Activated CD8-positive, alpha-beta memory T cell treated with anti-CD3 and anti-CD28 coated beads for 36 hours (primary cell): Measurements from ENCODE around the gene NEURL1. TPM values are rescaled to one million over a fixed set of nuclear protein-coding genes. Genes with fewer than 3 reads are reported as not detected.
"Not testable (repeated sequence)": the region's sequence is repeated elsewhere in the genome, so short reads cannot be mapped to it uniquely, and the experiment has no call there.

Source experiments
- CTCF ChIA-PET: fragments of 350-600 bp; sonication (Branson Sonifier 250); formaldehyde crosslinking; loops from one replicate; lab custom pipeline; 2021; ENCODE audit warnings: antibody characterized with exemption; lab: Charles Lee
- POLR2A ChIA-PET: fragments of 350-600 bp; sonication (Branson Sonifier 250); formaldehyde crosslinking; loops from one replicate; lab custom pipeline; 2021; ENCODE audit warnings: antibody characterized with exemption; lab: Charles Lee
- total RNA-seq, 2 experiments: library from RNA; stranded (reverse); gene quantifications; one replicate each; pipeline ENCODE4 v1.2.3, GENCODE V29; 2021

NEURL1 gene
- total RNA-seq, 2 experiments from 2014 or later = 1.9 to 2.1 TPM

- POLR2A ChIA-PET = no interaction called here
- CTCF ChIA-PET = no interaction called here
Observed at GRCh38 chr10:103602028-103602851, 108.7 kb downstream of the NEURL1 start.

- POLR2A ChIA-PET = no interaction called here
- CTCF ChIA-PET = no interaction called here
Observed at GRCh38 chr10:103602852-103603155, 109.3 kb downstream of the NEURL1 start.

- ChIA-PET POLR2A (no interaction called here), CTCF (no interaction called here)
Observed at GRCh38 chr10:103603382-103603781, 109.9 kb downstream of the NEURL1 start.

- ChIA-PET CTCF (interaction anchor here (0.6 to 2.2 kb wide), 7 partner anchors 12 to 424 kb away, joined by 3 to 22 read pairs (median 5); no protein-coding TSS in a partner anchor), POLR2A (no interaction called here)
Observed at GRCh38 chr10:103605359-103606096, 112.0 kb downstream of the NEURL1 start.

GRCh38 chr10:103606097-103606438 is 112.6 kb downstream of the NEURL1 start:
- POLR2A ChIA-PET = not testable (repeated sequence)

GRCh38 chr10:103607051-103607450 is 113.5 kb downstream of the NEURL1 start:
- CTCF ChIA-PET, POLR2A ChIA-PET: not testable (repeated sequence)

More at GRCh38 chr10:103606097-103606438, 112.6 kb downstream of the NEURL1 start:
- CTCF ChIA-PET = interaction anchor here (0.6 to 2.2 kb wide), 8 partner anchors 13 to 425 kb away, joined by 3 to 22 read pairs (median 4); no protein-coding TSS in a partner anchor

- CTCF ChIA-PET, POLR2A ChIA-PET: not testable (repeated sequence)
Observed at GRCh38 chr10:103608056-103608455, 114.6 kb downstream of the NEURL1 start.

GRCh38 chr10:103609231-103610082 is 116.0 kb downstream of the NEURL1 start:
- CTCF ChIA-PET = no interaction called here
- POLR2A ChIA-PET = no interaction called here

- ChIA-PET CTCF (no interaction called here), POLR2A (no interaction called here)
Observed at GRCh38 chr10:103610083-103610472, 116.6 kb downstream of the NEURL1 start.

- ChIA-PET CTCF (no interaction called here), POLR2A (no interaction called here)
Observed at GRCh38 chr10:103610921-103611511, 117.5 kb downstream of the NEURL1 start.

- ChIA-PET CTCF (interaction anchor here (0.9 to 1.5 kb wide), 2 partner anchors 19 to 74 kb away, joined by 3 read pairs; no protein-coding TSS in a partner anchor), POLR2A (no interaction called here)
Observed at GRCh38 chr10:103612462-103613365, 119.2 kb downstream of the NEURL1 start.

- CTCF ChIA-PET = no interaction called here
- POLR2A ChIA-PET = no interaction called here
Observed at GRCh38 chr10:103613616-103614015, 120.1 kb downstream of the NEURL1 start.

GRCh38 chr10:103614306-103615158 is 121.0 kb downstream of the NEURL1 start:
- POLR2A ChIA-PET = no interaction called here

GRCh38 chr10:103616705-103617601 is 123.4 kb downstream of the NEURL1 start:
- ChIA-PET POLR2A (no interaction called here), CTCF (interaction anchor here (1.2 kb wide), 1 partner anchor 52 kb away, joined by 4 read pairs; no protein-coding TSS in a partner anchor)

More at GRCh38 chr10:103614306-103615158, 121.0 kb downstream of the NEURL1 start:
- CTCF ChIA-PET = interaction anchor here (1.0 kb wide), 1 partner anchor 46 kb away, joined by 3 read pairs; no protein-coding TSS in a partner anchor

- CTCF ChIA-PET = interaction anchor here (0.7 kb wide), 1 partner anchor 69 kb away, joined by 3 read pairs; no protein-coding TSS in a partner anchor
- POLR2A ChIA-PET = no interaction called here
Observed at GRCh38 chr10:103617602-103618385, 124.3 kb downstream of the NEURL1 start.
